ENCODE measurements around the gene TMTC2.

TMTC2 gene

GRCh38 chr12:82686168-82687020, at the start of gene TMTC2:
Gene TMTC2 (plus strand): TSS chr12:82686906.
- Histone ChIP-seq H3K27me3 (ENCODE audit: insufficient read depth, low read depth) (no peaks in the 10 kb centered on the region), H2AFZ (ENCODE audit: low read depth) (peak within 1 kb of the TSS; percentile 99), H3K9ac (peak within 1 kb of the TSS; percentile 64), H3K4me1 (ENCODE audit: low read depth, poor library complexity, severe bottlenecking) (peaks cover 23% of the 10 kb centered on the region), H3K36me3 (ENCODE audit: insufficient read depth) (no peaks in the 10 kb centered on the region), H3K27ac (peak within 1 kb of the TSS; percentile 73), H3K4me3 (IDR thresholded peaks at IDR 0.05; ENCODE audit: insufficient read depth, low read depth, low read length) (peak within 1 kb of the TSS; percentile 80), H3K79me2 (ENCODE audit: insufficient read depth, low read depth) (no peaks in the 10 kb centered on the region), H4K20me1 (ENCODE audit: insufficient read depth) (no peaks in the 10 kb centered on the region), H3K4me2 (peak within 1 kb of the TSS; percentile 73)
- TF ChIP-seq CTCF (conservative IDR thresholded peaks at IDR 0.05; ENCODE audit: low read depth, low read length), result no peak

- Histone ChIP-seq H3K79me2 (ENCODE audit: insufficient read depth, low read depth) (no peaks in the 10 kb centered on the region), H3K27ac (no peak overlapping the region), H3K4me1 (ENCODE audit: low read depth, poor library complexity, severe bottlenecking) (no peaks in the 10 kb centered on the region), H3K4me3 (IDR thresholded peaks at IDR 0.05; ENCODE audit: insufficient read depth, low read depth, low read length) (no peak overlapping the region), H3K4me2 (no peak overlapping the region), H3K9ac (no peak overlapping the region), H3K27me3 (ENCODE audit: insufficient read depth, low read depth) (no peaks in the 10 kb centered on the region), H3K36me3 (ENCODE audit: insufficient read depth) (no peaks in the 10 kb centered on the region), H4K20me1 (ENCODE audit: insufficient read depth) (no peaks in the 10 kb centered on the region), H2AFZ (ENCODE audit: low read depth) (0 out of 2 replicates have a peak overlapping the region, but pooled peaks have one; percentile 4)
- TF ChIP-seq CTCF (conservative IDR thresholded peaks at IDR 0.05; ENCODE audit: low read depth, low read length), result no peak
Measured at GRCh38 chr12:82638324-82638723, 48.4 kb upstream of the TMTC2 start.

- H2AFZ ChIP-seq (ENCODE audit: low read depth), result no peak overlapping the region
- H3K27ac ChIP-seq, result no peak overlapping the region
- H3K27me3 ChIP-seq (ENCODE audit: insufficient read depth, low read depth), result no peaks in the 10 kb centered on the region
- peaks cover 30% of the 10 kb centered on the region for H3K4me1 ChIP-seq (ENCODE audit: low read depth, poor library complexity, severe bottlenecking)
- no peak overlapping the region for H3K4me2 ChIP-seq
- H3K36me3 ChIP-seq (ENCODE audit: insufficient read depth), result no peaks in the 10 kb centered on the region
- H4K20me1 ChIP-seq (ENCODE audit: insufficient read depth), result no peaks in the 10 kb centered on the region
- no peak overlapping the region for H3K9ac ChIP-seq
- no peak for TF ChIP-seq CTCF (conservative IDR thresholded peaks at IDR 0.05; ENCODE audit: low read depth, low read length)
- no peaks in the 10 kb centered on the region for H3K79me2 ChIP-seq (ENCODE audit: insufficient read depth, low read depth)
- H3K4me3 ChIP-seq (IDR thresholded peaks at IDR 0.05; ENCODE audit: insufficient read depth, low read depth, low read length), result no peak overlapping the region
Measured at GRCh38 chr12:82644896-82645295, 41.8 kb upstream of the TMTC2 start.

GRCh38 chr12:82645414-82645813, 41.3 kb upstream of the TMTC2 start:
- TF ChIP-seq CTCF (conservative IDR thresholded peaks at IDR 0.05; ENCODE audit: low read depth, low read length), result no peak
- Histone ChIP-seq H2AFZ (ENCODE audit: low read depth) (no peak overlapping the region), H3K4me1 (ENCODE audit: low read depth, poor library complexity, severe bottlenecking) (peaks cover 35% of the 10 kb centered on the region), H3K27ac (no peak overlapping the region), H3K79me2 (ENCODE audit: insufficient read depth, low read depth) (no peaks in the 10 kb centered on the region), H3K4me2 (no peak overlapping the region), H3K27me3 (ENCODE audit: insufficient read depth, low read depth) (no peaks in the 10 kb centered on the region), H3K4me3 (IDR thresholded peaks at IDR 0.05; ENCODE audit: insufficient read depth, low read depth, low read length) (no peak overlapping the region), H4K20me1 (ENCODE audit: insufficient read depth) (no peaks in the 10 kb centered on the region), H3K36me3 (ENCODE audit: insufficient read depth) (no peaks in the 10 kb centered on the region), H3K9ac (no peak overlapping the region)

Data from KMS-11 (cell line).